Activated effector memory CD4-positive, alpha-beta T cell treated with Interleukin-2 at 50 U/mL for 16 hours (primary cell): Measurements from ENCODE around the gene APBA1.

Source experiments
- DNase-seq: peaks from one replicate; pipeline ENCODE4 v3.0.0-alpha.2; 2020

APBA1 gene

GRCh38 chr9:69655065-69655464, 17.1 kb downstream of the APBA1 start:
- DNase-seq, result no peak

GRCh38 chr9:69653261-69653660, 18.9 kb downstream of the APBA1 start:
- DNase-seq, result no peak

GRCh38 chr9:69649566-69650250, 22.5 kb downstream of the APBA1 start:
- no peak for DNase-seq

GRCh38 chr9:69647804-69648203, 24.4 kb downstream of the APBA1 start:
- DNase-seq, result no peak

GRCh38 chr9:69646810-69647209, 25.4 kb downstream of the APBA1 start:
- no peak for DNase-seq

GRCh38 chr9:69645488-69645887, 26.7 kb downstream of the APBA1 start:
- DNase-seq, result no peak

GRCh38 chr9:69643098-69643497, 29.1 kb downstream of the APBA1 start:
- no peak for DNase-seq

- no peak for DNase-seq
These were observed 34.4 kb downstream of the APBA1 start for GRCh38 chr9:69637817-69638200.

- no peak for DNase-seq
These were observed 34.9 kb downstream of the APBA1 start for GRCh38 chr9:69637193-69637816.

GRCh38 chr9:69633716-69634115, 38.5 kb downstream of the APBA1 start:
- DNase-seq, result no peak

- no peak for DNase-seq
These were observed 39.4 kb downstream of the APBA1 start for GRCh38 chr9:69632768-69633167.

- no peak for DNase-seq
These were observed 44.9 kb downstream of the APBA1 start for GRCh38 chr9:69627281-69627680.

- DNase-seq, result no peak
These were observed 48.9 kb downstream of the APBA1 start for GRCh38 chr9:69623276-69623675.

GRCh38 chr9:69622676-69623075, 49.5 kb downstream of the APBA1 start:
- DNase-seq, result no peak

- DNase-seq, result no peak
These were observed 50.3 kb downstream of the APBA1 start for GRCh38 chr9:69621730-69622460.

- DNase-seq, result no peak
These were observed 51.4 kb downstream of the APBA1 start for GRCh38 chr9:69620731-69621130.

GRCh38 chr9:69619233-69619632, 52.9 kb downstream of the APBA1 start:
- DNase-seq, result no peak

- no peak for DNase-seq
These were observed 55.2 kb downstream of the APBA1 start for GRCh38 chr9:69617006-69617405.

- DNase-seq, result no peak
These were observed 56.3 kb downstream of the APBA1 start for GRCh38 chr9:69615880-69616279.

GRCh38 chr9:69611221-69611620, 61.0 kb downstream of the APBA1 start:
- DNase-seq, result no peak

- no peak for DNase-seq
These were observed 63.0 kb downstream of the APBA1 start for GRCh38 chr9:69609156-69609555.

- DNase-seq, result no peak
These were observed 66.1 kb downstream of the APBA1 start for GRCh38 chr9:69606089-69606488.

GRCh38 chr9:69605406-69605805, 66.8 kb downstream of the APBA1 start:
- no peak for DNase-seq

GRCh38 chr9:69604568-69605219, 67.5 kb downstream of the APBA1 start:
- no peak for DNase-seq
